HuH-7 (cell line): ENCODE data around the gene DGKE.
A peak's percentile ranks its signal among the peaks of the same experiment; 100 is the strongest.

Experiments
- DNase-seq: peaks from one replicate; pipeline ENCODE4 v3.0.0; 2011; ENCODE audit warnings: low spot score

The DGKE gene

DNA sequence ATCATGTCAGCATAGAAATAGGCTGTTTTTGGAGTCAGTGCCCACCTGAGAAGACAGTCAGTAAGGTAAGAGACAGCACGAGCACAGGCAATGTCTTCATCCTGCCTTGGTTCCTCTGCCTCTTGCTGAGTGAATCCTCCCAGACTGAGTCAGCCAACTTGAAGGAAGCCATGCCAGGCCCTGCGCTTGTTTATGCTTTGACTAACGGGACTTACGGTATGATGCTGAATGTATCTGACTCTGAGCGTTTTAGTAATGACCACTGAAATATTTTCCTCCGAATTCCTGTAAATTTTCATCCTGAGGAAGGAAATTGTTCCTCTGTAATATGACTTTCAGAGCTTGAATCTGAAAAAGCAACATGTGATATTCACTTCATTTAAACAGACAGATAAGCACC, 18.2 kb upstream of the DGKE start:
- no peak for DNase-seq

DNA sequence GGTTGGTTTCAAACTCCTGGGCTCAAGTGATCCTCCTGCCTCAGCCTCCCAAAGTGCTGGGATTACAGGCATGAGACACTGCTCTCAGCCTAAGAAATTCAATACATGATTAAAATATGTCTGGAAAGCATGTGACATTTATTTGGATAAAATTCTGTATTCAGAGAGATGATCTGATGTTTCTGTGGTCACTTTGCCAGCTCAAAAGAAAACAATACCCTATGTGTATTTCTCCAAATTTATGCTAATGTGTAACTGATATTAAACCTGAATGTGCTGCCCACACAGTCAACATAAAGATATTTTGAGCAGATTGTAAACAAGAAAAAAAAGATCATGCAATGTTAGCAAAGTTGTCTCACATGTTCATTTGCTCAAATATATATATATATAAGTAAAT, 16.9 kb upstream of the DGKE start:
- no peak for DNase-seq

DNA sequence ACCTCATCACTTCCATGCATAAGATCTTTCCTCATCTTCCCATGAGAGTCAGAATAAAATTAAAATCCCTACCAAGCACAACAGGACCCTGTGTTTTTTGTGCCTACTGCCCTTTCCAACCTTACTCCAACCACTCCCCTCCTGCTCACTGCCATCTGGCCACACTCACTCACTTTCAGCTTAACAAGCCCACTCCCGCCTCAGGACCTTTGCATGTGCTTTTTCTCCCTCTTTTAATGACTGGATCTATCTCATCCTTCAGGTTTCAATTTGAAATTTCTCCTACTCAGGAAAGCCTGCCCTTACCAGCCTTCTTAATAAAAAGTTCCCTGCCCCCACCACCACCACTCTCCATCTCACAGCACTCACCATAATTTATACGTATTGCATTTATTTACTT, 14.9 kb upstream of the DGKE start:
- no peak for DNase-seq

DNA sequence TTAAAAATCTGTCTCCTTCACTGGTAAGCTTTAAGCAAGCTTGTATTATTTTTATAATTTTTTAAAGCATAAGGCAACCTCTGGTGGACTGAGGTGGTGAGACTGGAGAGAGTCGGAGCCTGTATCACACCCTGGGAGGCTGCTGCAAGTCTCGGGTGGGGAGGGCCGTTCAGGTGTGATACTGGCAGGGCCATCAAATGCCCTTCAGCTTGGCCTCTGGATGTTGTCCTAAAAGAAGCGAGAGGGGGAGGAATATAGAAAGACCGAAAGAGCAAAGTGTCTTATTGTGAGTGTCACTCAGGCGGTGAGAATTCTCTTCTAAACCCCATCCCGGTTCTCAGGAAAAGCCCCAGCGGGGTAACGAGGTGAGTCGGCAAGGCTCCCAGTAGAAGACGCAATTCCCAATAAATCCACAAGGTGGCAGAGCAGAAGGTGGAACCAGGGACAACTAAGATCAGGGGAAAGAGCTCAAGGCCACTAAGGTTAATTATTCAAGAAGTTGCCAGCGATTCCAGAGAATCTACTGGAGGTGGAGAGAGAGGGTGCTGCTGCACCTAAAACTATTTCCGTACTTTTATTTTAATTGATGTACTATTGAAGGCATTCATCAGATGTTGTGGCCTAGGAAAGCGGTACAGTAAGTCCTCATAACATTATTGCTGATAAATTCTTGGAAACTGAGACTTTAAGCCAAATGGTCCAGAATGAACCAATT, 14.4 kb upstream of the DGKE start:
- DNase-seq = peak; percentile 83

DNA sequence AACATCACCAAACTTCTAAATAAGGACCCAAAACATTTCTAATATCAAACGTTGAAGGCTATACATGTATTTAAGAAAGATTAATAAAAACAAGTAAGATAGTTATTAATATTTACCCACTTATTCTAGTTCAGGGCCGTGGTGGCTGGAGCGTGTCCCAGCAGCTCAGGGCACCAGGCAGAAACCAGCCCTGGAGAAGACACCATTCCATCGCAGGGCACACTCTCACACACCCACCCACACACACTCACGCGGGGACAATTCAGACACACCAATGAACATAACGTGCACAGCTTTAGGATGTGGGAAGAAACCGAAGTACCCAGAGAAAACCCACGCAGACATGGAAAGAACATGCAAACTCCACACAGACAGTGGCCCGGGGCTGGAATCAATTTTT, 13.7 kb upstream of the DGKE start:
- DNase-seq = no peak

DNA sequence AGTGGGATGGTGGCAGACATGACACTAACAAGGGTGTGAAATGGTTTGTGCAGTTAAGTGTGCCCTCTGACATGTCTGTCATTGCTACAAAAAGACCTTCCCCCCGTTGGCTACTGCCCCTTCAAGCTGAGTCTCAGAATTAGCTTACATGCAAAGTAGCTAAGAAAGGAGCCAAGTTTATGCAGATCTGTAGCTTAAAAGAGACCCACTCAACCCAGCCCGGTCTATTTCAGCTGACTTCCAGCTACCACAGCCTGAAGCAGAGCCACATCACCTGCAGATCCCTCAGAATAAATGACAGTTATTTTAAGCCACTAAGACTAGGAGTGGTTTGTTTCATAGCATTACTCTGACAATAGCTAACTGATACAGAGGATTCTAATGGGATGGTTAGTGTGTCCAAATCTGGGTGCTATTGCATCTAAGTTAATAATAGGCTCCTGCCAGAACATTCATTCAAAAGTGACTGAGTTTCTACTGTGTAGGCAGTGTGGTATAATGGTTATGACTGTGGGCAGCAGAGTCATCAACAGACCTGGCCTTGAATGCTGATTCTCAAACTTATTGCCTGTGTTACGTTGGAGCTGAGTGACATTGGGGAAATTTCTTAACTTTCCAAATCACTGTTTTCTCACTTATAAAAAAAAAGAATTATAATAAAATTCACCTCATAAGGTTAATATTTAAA, 12.0 kb upstream of the DGKE start:
- DNase-seq = no peak

DNA sequence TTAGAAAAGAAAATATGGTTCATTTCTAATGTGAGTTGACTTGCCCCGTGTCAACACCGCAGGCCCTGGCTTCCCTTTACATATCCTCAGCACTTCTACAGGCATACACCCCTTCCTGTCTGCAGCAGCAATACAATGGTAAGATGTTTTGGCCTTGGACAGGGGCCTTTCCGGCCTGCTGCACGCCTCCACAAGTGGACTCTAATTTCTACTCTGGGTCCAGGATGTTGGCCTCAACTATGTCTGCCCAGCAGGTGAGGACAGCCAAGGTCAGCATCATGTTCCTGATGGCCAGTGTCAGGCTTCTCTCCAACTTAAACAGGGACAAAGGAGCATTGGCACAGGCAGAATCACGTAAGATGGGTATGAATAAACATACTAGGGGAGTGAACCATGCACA, 11.2 kb upstream of the DGKE start:
- no peak for DNase-seq

DNA sequence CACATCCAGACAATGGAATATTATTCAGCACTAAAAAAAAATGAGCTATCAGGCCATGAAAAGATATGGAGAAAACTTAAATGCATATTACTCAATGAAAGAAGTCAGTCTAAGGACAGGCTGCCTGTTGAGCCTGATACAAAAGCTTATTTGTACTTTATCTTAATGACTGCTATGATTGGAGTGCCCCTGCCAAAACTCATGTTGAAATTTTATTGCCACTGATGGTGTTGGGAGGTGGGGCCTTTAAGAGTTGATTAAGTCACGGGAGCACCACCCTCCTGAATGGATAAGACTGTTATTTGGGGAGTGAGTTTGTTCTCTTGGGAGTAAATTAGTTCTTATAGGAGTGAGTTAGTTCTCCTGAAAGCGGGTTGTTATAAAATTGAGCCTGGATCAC, 10.1 kb upstream of the DGKE start:
- no peak for DNase-seq

DNA sequence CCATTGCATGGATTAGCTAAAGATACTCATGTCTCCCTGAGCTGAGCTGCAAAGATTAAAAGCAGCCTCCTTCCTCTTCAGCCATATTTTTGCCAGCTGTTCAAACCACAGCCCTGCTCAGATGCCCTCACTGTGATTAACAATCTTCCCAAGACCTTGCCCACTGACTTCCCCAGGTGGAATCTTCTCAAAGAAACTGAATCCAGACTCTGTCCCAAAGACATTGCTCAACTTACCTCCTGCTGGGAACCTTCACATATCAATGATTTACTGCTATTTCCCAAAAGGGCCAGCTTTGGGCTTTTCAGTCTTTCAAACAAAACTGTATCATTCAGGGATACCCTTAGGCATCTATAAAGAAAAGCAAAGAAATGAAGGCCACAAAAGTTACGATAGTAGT, 9.4 kb upstream of the DGKE start:
- no peak for DNase-seq

DNA sequence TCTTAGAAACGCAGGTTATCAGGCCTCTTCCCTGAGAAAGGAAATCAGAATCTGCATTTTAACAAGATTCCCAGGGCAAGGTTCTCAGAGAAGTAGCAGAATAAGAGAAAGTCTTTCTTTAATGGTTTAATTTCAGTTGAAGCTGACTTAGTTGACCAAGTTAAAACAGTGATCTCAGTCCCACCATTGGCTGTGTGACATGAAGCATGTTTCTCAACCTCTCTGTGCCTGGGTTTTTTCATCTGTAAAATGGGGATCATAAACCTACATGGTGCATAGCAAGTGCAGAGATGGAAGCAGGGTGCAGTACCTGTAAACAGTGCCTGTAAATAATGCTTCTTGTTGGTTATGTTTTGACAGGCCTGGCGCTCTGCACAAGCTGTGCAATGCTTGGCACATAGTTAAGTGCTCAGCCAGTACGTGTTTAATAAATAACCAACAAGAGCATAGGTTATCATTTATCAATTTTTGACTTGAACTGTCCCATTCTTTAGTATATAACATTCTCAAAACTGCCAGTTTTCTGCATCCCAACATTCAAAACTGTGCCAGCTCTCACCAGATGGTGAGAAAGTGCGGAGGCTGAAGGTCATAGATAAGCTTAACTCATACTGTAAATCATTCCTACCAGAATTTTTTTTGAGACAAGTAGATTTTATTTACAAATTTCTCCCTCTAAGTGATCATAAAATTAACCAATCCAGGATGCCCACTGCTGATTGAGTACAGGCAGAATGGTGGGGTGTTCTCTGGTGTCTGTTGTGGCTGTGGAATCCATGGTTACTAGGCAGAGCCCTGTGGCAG, 7.1 kb upstream of the DGKE start:
- no peak for DNase-seq

DNA sequence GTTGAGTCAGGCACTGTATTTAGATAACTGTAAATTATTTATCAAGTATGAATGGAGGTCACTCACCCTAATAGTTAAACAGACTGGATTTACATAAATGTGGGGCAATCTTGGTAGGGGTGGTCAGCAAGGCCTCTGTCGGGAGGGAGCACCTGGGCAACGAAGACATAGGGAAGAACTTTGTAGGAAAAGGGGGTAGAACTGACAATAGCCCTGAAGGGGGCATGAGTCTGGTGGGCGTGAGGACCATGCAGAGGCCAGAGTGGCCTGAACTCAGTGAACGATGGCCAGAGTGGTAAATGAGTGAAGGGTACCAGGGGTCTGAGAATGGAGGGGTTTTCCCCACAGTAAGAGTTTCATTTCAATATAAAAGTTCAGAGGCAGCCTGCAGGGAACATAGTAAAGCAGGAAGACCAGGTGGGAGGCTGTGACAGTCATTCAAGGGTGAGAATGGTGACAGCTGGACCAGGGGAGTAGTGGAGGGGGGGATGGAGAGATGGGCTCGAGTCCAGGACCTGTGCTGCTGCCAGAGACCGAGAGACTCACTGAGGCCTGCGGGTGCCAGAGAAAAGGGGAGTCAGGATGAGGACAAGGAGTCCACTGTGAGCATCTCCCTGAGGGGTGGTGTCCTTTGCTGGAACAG, 3.1 kb upstream of the DGKE start:
- DNase-seq = no peak

DNA sequence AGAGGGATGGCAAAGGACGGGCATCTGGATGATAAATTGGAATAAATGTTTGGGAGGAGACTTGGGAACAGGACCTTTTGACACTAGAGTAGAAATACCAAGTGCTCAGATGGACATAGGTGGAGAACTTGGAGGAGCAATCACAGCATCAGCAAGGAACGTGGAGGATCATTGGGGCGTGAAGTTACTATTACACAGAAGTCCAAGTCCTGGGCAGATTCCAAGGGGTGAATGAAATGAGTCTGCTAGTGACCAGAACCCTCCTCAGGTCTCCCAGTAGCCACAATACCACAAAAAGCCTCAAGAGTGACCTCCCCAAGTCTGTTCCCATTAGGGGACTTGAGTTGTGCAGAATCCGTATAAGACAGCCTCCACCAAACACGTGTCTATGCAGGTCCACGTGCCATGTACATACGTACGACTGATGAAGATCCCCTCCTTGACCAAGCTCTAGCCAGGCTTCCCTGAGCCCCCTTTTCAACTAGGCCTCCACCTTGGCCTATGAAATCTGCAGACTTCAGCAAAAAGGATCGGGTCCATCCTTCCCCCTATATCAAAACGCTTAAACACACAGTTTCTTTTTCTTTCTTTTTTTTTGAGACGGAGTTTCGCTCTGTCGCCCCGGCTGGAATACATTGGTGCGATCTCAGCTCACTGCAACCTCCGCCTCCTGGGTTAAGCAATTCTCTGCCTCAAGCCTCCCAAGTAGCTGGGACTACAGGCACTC, 2.4 kb upstream of the DGKE start:
- no peak for DNase-seq

DNA sequence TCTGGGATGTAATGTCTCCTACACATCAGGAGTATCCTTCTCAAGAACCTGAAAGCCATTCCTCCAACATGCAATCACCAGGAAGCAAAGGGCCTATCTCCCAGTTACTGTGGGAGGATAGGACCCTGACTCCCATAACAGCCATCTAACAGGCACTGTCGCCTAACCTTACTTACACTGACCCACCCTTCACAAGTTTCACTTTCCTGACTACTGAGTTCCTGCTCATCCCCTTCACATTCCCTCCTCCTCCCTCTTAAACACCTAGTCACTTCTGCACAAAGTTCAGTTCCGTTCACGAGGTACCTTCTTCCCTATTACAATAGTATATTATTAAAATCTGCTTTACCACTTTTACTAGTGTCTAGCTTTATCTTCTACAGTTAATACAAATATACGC, 1.5 kb upstream of the DGKE start:
- DNase-seq = no peak

DNA sequence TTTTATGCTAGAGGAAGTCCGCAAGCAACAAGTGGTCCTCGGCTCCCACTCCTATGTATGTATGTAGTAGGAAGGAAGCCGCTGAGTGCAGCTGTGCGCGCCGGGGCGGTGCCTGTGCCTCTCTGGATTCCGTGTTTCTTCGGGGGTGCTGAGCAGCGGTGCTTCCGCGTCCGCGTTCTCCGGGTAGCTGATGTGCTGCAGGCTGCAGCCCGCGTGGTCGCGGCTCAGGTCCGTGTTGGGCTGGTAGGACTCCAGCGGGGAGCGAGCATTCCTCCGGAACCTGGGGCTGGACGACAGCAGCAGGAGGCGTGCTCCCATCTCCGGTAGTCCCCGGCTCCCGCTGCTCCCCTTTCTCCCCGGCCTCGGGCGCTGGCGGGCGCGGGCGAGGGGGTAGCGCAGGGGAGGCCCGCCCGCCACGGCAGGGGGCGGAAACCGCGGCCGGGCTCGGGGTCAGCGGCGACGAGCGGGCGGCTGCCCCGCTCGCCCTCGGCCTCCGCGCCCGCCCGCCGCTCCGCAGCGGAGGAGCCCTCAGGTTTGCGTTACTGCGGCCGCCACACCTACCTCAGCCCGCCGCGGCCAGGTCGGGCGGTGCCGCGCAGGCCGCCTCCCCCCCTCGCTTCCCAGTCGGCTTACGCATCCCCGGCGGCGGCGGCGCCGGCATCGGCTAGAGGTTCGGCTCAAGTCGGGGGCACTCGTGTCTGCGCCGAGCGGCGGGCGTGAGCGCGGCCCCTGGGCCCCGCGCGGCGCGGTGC, 718 bp upstream of the DGKE start:
- peak; percentile 43 for DNase-seq

DNA sequence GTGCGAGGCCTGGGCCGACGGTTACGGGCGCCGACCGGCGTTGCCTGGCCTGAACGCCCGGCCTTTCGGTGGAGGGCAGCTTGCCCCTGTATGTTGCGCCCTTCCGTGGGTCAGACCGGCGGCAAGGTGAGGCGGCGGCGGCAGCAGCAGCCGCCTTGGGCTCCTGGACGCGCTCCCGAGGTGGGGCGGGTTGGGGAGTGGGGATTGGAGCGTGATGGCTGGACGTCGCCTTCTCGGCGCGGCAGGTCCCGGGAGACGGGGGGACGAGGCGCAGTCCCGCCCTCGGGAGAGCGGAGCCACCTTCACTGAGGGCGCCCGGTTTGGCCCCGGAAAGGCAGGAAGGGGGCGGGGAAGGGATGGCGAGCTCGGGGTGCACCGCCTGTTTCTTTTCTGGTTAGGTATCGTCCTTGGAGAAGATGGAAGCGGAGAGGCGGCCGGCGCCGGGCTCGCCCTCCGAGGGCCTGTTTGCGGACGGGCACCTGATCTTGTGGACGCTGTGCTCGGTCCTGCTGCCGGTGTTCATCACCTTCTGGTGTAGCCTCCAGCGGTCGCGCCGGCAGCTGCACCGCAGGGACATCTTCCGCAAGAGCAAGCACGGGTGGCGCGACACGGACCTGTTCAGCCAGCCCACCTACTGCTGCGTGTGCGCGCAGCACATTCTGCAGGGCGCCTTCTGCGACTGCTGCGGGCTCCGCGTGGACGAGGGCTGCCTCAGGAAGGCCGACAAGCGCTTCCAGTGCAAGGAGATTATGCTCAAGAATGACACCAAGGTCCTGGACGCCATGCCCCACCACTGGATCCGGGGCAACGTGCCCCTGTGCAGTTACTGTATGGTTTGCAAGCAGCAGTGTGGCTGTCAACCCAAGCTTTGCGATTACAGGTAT, 671 bp downstream of the DGKE start:
- no peak for DNase-seq

DNA sequence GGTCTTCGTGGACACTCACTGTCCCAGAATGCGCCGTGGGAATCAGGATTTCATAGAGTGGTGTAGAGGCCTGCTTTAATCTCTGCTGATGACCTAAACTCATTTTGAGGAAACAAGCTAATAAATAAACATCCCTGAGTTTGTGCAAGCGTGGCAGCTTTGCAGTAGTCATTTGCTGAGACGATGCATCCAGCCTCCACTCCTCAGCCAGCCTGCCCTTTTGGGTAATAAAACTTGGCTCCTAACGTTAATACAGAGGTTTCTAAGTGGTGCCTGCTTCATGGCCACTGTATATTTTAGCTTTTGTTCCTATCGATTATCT, 1.3 kb downstream of the DGKE start:
- DNase-seq = no peak

DNA sequence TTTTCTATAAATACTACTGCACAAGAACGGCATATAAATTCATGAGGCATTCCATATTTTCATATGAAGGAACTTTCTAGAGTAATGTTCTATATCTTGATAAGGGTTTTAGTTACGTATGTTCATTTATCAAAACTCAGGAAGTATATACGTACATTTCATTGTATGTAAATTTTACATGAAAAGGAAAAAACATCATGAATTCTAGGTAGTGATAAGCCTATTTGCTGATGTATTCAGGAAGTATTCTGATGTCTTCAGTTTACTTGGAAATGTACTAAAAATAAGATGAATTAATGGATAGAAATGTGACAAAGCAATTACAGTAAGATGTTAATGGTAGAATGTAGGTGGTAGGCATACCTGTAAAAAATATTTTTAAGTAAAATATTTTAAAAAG, 4.7 kb downstream of the DGKE start:
- DNase-seq = no peak

DNA sequence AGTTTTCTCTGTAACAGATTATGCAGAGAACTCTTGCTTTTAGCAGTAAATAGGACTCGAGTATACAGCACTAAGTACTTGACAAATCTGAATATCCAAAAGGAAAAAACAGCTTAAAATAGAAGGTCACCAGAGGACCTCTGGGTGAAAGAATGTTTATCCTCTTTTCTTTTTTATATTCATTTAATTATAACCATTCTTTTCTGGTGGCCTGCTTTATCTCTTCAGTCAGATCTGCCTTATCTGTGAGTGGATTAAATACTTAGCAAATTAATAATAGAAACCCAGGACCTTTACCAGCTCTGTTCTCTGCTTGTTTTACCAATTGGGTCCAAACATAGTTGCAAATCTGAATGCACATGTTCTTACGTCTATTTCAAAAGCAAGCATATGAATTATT, 8.6 kb downstream of the DGKE start:
- no peak for DNase-seq

DNA sequence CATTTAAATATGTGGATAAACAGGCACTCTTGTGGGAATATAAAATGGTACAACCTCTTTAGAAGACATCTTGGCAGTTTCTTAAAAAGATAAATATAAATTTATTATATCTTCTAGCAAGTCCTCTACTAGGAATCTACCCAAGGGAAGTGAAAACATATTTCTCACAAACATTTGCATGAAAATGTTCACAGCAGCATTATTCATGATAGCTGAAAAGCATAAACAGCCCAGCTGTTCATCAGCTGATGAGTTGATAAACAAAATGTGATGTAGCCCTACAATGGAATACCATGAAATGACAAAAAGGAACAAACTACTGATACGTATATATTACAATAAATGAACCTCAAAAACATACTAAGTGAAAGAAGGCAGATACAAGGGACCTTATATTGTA, 12.0 kb downstream of the DGKE start:
- DNase-seq = no peak

DNA sequence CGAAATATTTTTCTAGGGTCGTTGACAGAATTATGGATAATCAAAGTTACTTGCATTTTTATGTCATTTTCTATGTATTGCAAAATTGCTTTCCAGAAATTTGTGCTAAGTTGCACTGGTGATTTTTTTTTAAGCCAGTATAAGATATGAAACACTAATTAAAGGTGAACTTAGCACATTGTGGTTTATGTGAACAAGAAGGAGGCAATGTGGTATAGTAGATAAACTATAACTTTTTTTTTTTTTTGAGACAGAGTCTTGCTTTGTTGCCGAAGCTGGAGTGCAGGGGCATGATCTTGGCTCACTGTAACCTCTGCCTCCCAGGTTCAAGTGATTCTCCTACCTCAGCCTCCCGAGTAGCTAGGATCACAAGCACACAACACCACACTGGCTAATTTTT, 13.2 kb downstream of the DGKE start:
- DNase-seq = no peak

DNA sequence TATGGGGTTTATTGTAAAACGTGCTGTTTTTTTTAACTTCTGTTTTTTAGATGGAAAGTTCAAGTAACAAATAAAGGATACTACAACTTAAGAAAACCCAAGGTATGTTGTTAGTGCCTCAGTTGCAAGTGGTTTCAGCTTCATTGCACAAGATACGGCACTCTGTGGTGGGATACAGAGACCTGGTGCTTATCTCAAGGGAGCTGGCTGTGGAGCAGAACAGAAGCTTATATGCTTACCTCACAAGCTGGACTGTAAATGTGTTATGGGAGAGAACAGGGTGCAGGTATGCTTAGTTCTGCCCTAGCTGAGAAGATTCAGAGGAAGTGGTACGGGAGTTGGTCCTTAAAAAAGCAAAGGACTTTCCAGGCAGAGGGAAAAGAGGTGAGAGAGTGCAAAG, 15.2 kb downstream of the DGKE start:
- no peak for DNase-seq
